H1 (cell line): Measurements from ENCODE around the gene TBRG4. TPM values are rescaled to one million over a fixed set of nuclear protein-coding genes. Genes with fewer than 3 reads are reported as not detected.

ENCODE experiments used
- CREB1 ChIP-seq: IDR thresholded peaks from 2 replicates; pipeline ENCODE4 v1.6.1; 2012; ENCODE audit warnings: inconsistent platforms
- TCF12 ChIP-seq: IDR thresholded peaks from 2 replicates; pipeline ENCODE4 v1.6.1; 2011; ENCODE audit warnings: low read depth, mild to moderate bottlenecking, low read length
- polyA plus RNA-seq, 7 experiments: library from polyadenylated mRNA; depleted of rRNA in 3 of 7; stranded (reverse) in 5 of 7; unstranded in 2 of 7; fragments of >200 nt in 5 of 7; fragments of 200-250 nt in 2 of 7; gene quantifications; 1 replicate in 5 of 7; 2 replicates in 1 of 7; 4 replicates in 1 of 7; pipeline versions ENCODE4 v1.2.1 to v1.2.3, GENCODE V29; 2011 to 2013; ENCODE audit warnings: missing spikeins in 2 of 7, mixed read lengths in 2 of 7
- total RNA-seq: library from RNA; stranded (reverse); fragmentation: NEBNext Ultra II Directional; extraction: Animal tissue kit (Norgen Biotek cat#: 25700); gene quantifications from 2 replicates; pipeline ENCODE4 v1.2.1, GENCODE V29; 2021

Gene TBRG4
- total and polyA plus RNA-seq, 2 of the 8 experiments (the other 6 are each of a cell fraction or from before 2014, with no cell fraction given), result 110 to 137 TPM

- TF ChIP-seq TCF12, result no peak
- no peak for TF ChIP-seq CREB1
These were observed 36.6 kb upstream of the TBRG4 start (continued) for GRCh38 chr7:45147858-45148652.
